ENCODE data around the gene TRMU. TPM values are rescaled to one million over a fixed set of nuclear protein-coding genes. Genes with fewer than 3 reads are reported as not detected.

Gene TRMU
- total and polyA plus RNA-seq, 2 of the 8 experiments (the other 6 are each of a cell fraction or from before 2014, with no cell fraction given): 43.4 to 70.6 TPM

DNA sequence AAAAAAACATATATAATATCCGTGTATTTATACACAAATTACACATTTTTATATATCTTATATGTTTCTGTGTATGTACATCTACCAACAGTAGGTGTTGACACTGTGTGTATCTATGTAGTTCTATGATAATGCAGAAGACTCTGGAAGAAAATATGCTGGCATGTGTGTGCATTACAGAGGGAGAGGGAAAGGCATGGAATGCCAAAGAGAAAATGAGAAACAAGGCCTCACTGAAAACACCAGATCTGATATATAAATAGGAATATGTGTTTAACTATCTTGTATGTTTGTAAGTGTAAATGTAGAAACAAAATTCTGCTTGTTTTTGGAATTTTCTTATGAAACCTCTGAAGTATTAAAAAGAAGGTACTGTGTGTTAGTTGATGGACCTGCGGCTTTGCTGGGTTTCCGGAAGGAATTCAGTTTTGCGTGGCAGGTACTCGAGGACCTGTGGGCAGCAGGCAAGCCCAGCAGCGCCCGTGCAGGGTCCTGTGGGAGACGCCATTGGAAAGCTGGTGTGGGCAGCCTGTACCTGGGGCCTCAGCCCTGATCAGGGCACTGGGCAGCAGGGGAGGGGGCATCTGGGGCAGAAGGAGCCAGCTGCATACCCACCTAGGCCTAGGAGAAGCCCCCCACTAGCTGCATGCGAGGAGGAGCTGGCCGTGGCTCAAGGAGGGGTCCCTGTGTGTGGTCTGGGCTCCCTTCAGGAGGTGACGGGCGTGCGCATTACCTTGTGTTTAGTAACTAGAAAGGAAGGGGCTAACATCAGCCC, 7.6 kb upstream of the TRMU start (continued):
- TF ChIP-seq KDM1A (IDR thresholded peaks at IDR 0.05; ENCODE audit: borderline replicate concordance, low read length): no peak
- TF ChIP-seq RAD21 (IDR thresholded peaks at IDR 0.05 in 1 of 2, conservative IDR thresholded peaks at IDR 0.05 in 1 of 2; ENCODE audit: low read depth in 2 of 2, low read length in 2 of 2): no peak
- TF ChIP-seq USF2 (IDR thresholded peaks at IDR 0.05; ENCODE audit: low read length): no peak
